Neural progenitor cell (in vitro differentiated cells): ENCODE data around the gene NEMP1. TPM values are rescaled to one million over a fixed set of nuclear protein-coding genes. Genes with fewer than 3 reads are reported as not detected.

ENCODE experiments used
- DNase-seq: peaks from one replicate; pipeline ENCODE4 v3.0.0-alpha.2; 2016; ENCODE audit warnings: low spot score
- H2AFZ ChIP-seq: fragments of 200-600 bp; sonication (generic); replicated peaks from 2 replicates; pipeline ENCODE4 v1.6.1; 2016; ENCODE audit warnings: antibody characterized with exemption
- H3F3A ChIP-seq: fragments of 200-600 bp; sonication (generic); 2 replicates; pipeline ENCODE4 v1.6.1; 2016; ENCODE audit warnings: antibody characterized with exemption, low read depth
- H3K27ac ChIP-seq: fragments of 200-600 bp; sonication (generic); 2 replicates; pipeline ENCODE4 v1.5.1; 2016; ENCODE audit warnings: mild to moderate bottlenecking
- H3K27me3 ChIP-seq: fragments of 200-600 bp; sonication (generic); 2 replicates; pipeline ENCODE4 v1.6.1; 2016; ENCODE audit warnings: mild to moderate bottlenecking, moderate library complexity
- H3K36me3 ChIP-seq: fragments of 200-600 bp; sonication (generic); 2 replicates; pipeline ENCODE4 v1.5.1; 2016
- H3K4me1 ChIP-seq: fragments of 200-600 bp; sonication (generic); 2 replicates; pipeline ENCODE4 v1.6.1; 2016; ENCODE audit warnings: mixed run types
- H3K4me2 ChIP-seq: fragments of 200-600 bp; sonication (generic); 2 replicates; pipeline ENCODE4 v1.6.1; 2016
- H3K4me3 ChIP-seq: fragments of 200-600 bp; sonication (generic); 2 replicates; pipeline ENCODE4 v1.5.1; 2016
- H3K79me2 ChIP-seq: fragments of 200-600 bp; sonication (generic); 2 replicates; pipeline ENCODE4 v1.6.1; 2016; ENCODE audit warnings: low read depth
- H3K9ac ChIP-seq: fragments of 200-600 bp; sonication (generic); 2 replicates; pipeline ENCODE4 v1.6.1; 2016
- H3K9me3 ChIP-seq: fragments of 200-600 bp; sonication (generic); 2 replicates; pipeline ENCODE4 v1.5.1; 2016; ENCODE audit warnings: low read depth
- H4K20me1 ChIP-seq: fragments of 200-600 bp; sonication (generic); 2 replicates; pipeline ENCODE4 v1.6.1; 2016; ENCODE audit warnings: low read depth
- H3K27ac Mint-ChIP-seq: 3 replicates; pipeline ENCODE4 v1.8.0; 2021; ENCODE audit warnings: mixed read lengths
- H3K27me3 Mint-ChIP-seq: 2 replicates; pipeline ENCODE4 v1.8.0; 2022; ENCODE audit warnings: low read depth, mild to moderate bottlenecking, inconsistent platforms, moderate library complexity, mixed read lengths; ENCODE audit not compliant: insufficient read depth
- H3K36me3 Mint-ChIP-seq: 3 replicates; pipeline ENCODE4 v1.8.0; 2021; ENCODE audit warnings: mixed read lengths
- H3K4me1 Mint-ChIP-seq: 3 replicates; pipeline ENCODE4 v1.8.0; 2021; ENCODE audit warnings: mixed read lengths
- H3K4me3 Mint-ChIP-seq: 3 replicates; pipeline ENCODE4 v1.8.0; 2021; ENCODE audit warnings: mild to moderate bottlenecking, moderate library complexity, mixed read lengths
- H3K9me3 Mint-ChIP-seq: 3 replicates; pipeline ENCODE4 v1.8.0; 2020; ENCODE audit warnings: mixed read lengths
- EZH2 ChIP-seq: fragments of 200-600 bp; sonication (generic); IDR thresholded peaks from 2 replicates; pipeline ENCODE4 v1.6.1; 2017; ENCODE audit warnings: antibody characterized with exemption, mild to moderate bottlenecking, moderate library complexity
- EZH2phosphoT487 ChIP-seq: fragments of 200-600 bp; sonication (generic); IDR thresholded peaks from 2 replicates; pipeline ENCODE4 v1.6.1; 2017; ENCODE audit warnings: antibody characterized with exemption
- total RNA-seq: library from RNA; depleted of rRNA; stranded (reverse); fragments of >200 nt; gene quantifications from 2 replicates; pipeline ENCODE4 v1.2.3, GENCODE V29; 2015; ENCODE audit warnings: low replicate concordance
- TF ChIP-seq, protein P1 (sequence below): fragments of 200-600 bp; sonication (generic); IDR thresholded peaks from 2 replicates; pipeline ENCODE4 v1.5.1; 2017; ENCODE audit warnings: antibody characterized with exemption, mild to moderate bottlenecking

NEMP1 gene
- total RNA-seq, 1 donor from 2014 or later: 72.0 TPM

DNA sequence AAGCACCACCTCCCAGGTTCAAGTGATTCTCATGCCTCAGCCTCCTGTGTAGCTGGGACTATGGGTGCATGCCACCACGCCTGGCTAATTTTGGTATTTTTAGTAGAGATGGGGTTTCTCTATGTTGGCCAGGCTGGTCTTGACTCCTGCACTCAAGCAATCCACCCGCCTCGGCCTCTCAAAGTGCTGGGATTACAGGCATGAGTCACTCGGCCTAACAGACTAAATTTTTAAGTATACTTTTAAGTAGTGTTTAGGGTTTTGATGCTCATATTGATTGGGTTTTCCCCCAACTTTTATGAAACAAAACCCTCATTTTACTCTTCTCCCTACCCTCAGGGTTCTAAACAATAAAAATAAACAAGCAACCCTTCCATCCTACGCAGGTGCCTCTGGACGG is 34.1 kb downstream of the NEMP1 start:
- no peak for DNase-seq
- Histone ChIP-seq H3F3A (peaks cover 3% of the 10 kb centered on the region), H3K9ac (no peak overlapping the region), H2AFZ (no peak overlapping the region), H4K20me1 (no peaks in the 10 kb centered on the region), H3K27ac (no peak overlapping the region), H3K4me1 (peaks cover 4% of the 10 kb centered on the region), H3K27me3 (no peaks in the 10 kb centered on the region), H3K79me2 (no peaks in the 10 kb centered on the region), H3K4me2 (no peak overlapping the region), H3K9me3 (no peaks in the 10 kb centered on the region), H3K36me3 (no peaks in the 10 kb centered on the region), H3K4me3 (no peak overlapping the region)
- TF ChIP-seq EZH2phosphoT487: no peak
- TF ChIP-seq EZH2: no peak
- TF ChIP-seq, protein P1, sequence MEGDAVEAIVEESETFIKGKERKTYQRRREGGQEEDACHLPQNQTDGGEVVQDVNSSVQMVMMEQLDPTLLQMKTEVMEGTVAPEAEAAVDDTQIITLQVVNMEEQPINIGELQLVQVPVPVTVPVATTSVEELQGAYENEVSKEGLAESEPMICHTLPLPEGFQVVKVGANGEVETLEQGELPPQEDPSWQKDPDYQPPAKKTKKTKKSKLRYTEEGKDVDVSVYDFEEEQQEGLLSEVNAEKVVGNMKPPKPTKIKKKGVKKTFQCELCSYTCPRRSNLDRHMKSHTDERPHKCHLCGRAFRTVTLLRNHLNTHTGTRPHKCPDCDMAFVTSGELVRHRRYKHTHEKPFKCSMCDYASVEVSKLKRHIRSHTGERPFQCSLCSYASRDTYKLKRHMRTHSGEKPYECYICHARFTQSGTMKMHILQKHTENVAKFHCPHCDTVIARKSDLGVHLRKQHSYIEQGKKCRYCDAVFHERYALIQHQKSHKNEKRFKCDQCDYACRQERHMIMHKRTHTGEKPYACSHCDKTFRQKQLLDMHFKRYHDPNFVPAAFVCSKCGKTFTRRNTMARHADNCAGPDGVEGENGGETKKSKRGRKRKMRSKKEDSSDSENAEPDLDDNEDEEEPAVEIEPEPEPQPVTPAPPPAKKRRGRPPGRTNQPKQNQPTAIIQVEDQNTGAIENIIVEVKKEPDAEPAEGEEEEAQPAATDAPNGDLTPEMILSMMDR: no peak
- no peaks in the 10 kb centered on the region for H3K4me1 Mint-ChIP-seq
- H3K27me3 Mint-ChIP-seq: peaks cover 19% of the 10 kb centered on the region
- no peaks in the 10 kb centered on the region for H3K9me3 Mint-ChIP-seq
- no peak overlapping the region for H3K27ac Mint-ChIP-seq
- H3K36me3 Mint-ChIP-seq: no peaks in the 10 kb centered on the region
- H3K4me3 Mint-ChIP-seq: no peak overlapping the region

DNA sequence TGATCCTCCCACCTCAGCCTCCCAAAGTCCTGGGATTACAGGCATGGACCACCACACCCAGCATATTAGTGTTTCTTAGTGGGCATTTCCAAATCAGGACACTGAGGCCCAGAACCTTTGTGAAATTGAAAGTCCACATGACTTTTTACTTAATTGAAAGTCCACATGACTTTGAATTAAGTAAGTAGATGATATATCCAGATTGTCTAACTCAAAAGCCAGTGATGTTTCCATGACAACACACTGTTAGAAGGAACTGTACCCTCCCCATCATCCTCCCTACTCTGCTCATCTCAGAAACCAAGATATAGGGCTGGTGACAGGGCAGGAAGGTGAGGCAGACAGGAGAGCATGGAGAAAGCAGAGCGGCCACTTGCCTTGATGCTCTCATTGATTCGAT is 35.9 kb downstream of the NEMP1 start:
- peaks cover 2% of the 10 kb centered on the region for H3K9me3 Mint-ChIP-seq
- Histone ChIP-seq H3K36me3 (no peaks in the 10 kb centered on the region), H3K4me1 (peaks cover 4% of the 10 kb centered on the region), H3F3A (peaks cover 3% of the 10 kb centered on the region), H3K9ac (no peak overlapping the region), H3K4me3 (no peak overlapping the region), H3K9me3 (no peaks in the 10 kb centered on the region), H3K4me2 (no peak overlapping the region), H4K20me1 (no peaks in the 10 kb centered on the region), H2AFZ (no peak overlapping the region), H3K79me2 (no peaks in the 10 kb centered on the region), H3K27me3 (no peaks in the 10 kb centered on the region), H3K27ac (no peak overlapping the region)
- no peak overlapping the region for H3K4me3 Mint-ChIP-seq
- no peaks in the 10 kb centered on the region for H3K36me3 Mint-ChIP-seq
- H3K4me1 Mint-ChIP-seq: no peaks in the 10 kb centered on the region
- TF ChIP-seq EZH2phosphoT487: no peak
- no peak for TF ChIP-seq EZH2
- TF ChIP-seq, protein P1: no peak
- H3K27me3 Mint-ChIP-seq: peaks cover 23% of the 10 kb centered on the region
- no peak for DNase-seq
- H3K27ac Mint-ChIP-seq: no peak overlapping the region

GRCh38 chr12:57040750-57041149 is 37.8 kb downstream of the NEMP1 start:
- H4K20me1 ChIP-seq: no peaks in the 10 kb centered on the region
- no peaks in the 10 kb centered on the region for H3K9me3 ChIP-seq
- H3K4me3 ChIP-seq: no peak overlapping the region
- H3K27ac ChIP-seq: no peak overlapping the region
- no peak overlapping the region for H3K4me3 Mint-ChIP-seq
- H3K4me1 ChIP-seq: peaks cover 4% of the 10 kb centered on the region
- H3K27me3 ChIP-seq: no peaks in the 10 kb centered on the region
- no peaks in the 10 kb centered on the region for H3K4me1 Mint-ChIP-seq
- no peak overlapping the region for H3K9ac ChIP-seq
- TF ChIP-seq EZH2: no peak
- TF ChIP-seq EZH2phosphoT487: no peak
- H3K4me2 ChIP-seq: no peak overlapping the region
- no peak overlapping the region for H2AFZ ChIP-seq
- no peak overlapping the region for H3K27ac Mint-ChIP-seq
- no peaks in the 10 kb centered on the region for H3K36me3 Mint-ChIP-seq
- peaks cover 2% of the 10 kb centered on the region for H3K9me3 Mint-ChIP-seq
- no peaks in the 10 kb centered on the region for H3K36me3 ChIP-seq
- no peaks in the 10 kb centered on the region for H3K79me2 ChIP-seq
- peaks cover 19% of the 10 kb centered on the region for H3K27me3 Mint-ChIP-seq
- H3F3A ChIP-seq: peaks cover 3% of the 10 kb centered on the region
- DNase-seq: no peak

DNA sequence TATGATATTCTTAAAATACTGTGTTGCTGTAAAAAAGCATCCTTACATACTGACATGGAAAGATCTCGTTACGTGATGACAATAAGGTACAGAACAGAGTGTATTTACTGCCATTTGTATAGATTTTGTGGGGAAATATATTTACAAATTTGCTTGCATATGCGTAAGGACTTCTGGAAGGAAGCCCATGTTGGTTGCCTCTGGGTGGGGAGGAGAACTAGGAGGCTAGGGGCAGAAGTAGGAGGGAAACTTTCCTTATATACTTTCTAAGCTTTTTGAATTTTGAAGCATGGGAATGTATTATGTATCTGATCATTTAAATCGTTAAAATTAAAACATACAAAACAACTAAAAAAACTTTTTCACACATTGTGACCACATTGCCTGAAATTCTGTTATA is 38.4 kb downstream of the NEMP1 start:
- Histone ChIP-seq H3K27me3 (no peaks in the 10 kb centered on the region), H3F3A (peaks cover 3% of the 10 kb centered on the region), H3K27ac (no peak overlapping the region), H3K36me3 (no peaks in the 10 kb centered on the region), H4K20me1 (no peaks in the 10 kb centered on the region), H3K4me1 (peaks cover 4% of the 10 kb centered on the region), H3K4me2 (no peak overlapping the region), H2AFZ (no peak overlapping the region), H3K9me3 (no peaks in the 10 kb centered on the region), H3K79me2 (no peaks in the 10 kb centered on the region), H3K9ac (no peak overlapping the region), H3K4me3 (no peak overlapping the region)
- TF ChIP-seq, protein P1: no peak
- TF ChIP-seq EZH2 (no peak), EZH2phosphoT487 (no peak)
- H3K4me1 Mint-ChIP-seq: no peaks in the 10 kb centered on the region
- H3K4me3 Mint-ChIP-seq: no peak overlapping the region
- H3K36me3 Mint-ChIP-seq: no peaks in the 10 kb centered on the region
- peaks cover 2% of the 10 kb centered on the region for H3K9me3 Mint-ChIP-seq
- DNase-seq: no peak
- no peak overlapping the region for H3K27ac Mint-ChIP-seq
- H3K27me3 Mint-ChIP-seq: peaks cover 18% of the 10 kb centered on the region
